Head of caudate nucleus (tissue), 42 donors: Measurements from ENCODE around the gene ZNF862.

Source experiments
- DNase-seq, 42 donors: peaks; one replicate each; pipeline versions ENCODE4 v3.0.0 to v3.0.0-alpha.2; 2020 to 2021; ENCODE audit warnings: mixed read lengths in 7 of 42
- intact Hi-C: fragments of 100-400 bp; cut with DNase I; formaldehyde crosslinking; loops from one replicate; pipeline ENCODE4 v1.15.0; 2022

ZNF862 gene

DNA sequence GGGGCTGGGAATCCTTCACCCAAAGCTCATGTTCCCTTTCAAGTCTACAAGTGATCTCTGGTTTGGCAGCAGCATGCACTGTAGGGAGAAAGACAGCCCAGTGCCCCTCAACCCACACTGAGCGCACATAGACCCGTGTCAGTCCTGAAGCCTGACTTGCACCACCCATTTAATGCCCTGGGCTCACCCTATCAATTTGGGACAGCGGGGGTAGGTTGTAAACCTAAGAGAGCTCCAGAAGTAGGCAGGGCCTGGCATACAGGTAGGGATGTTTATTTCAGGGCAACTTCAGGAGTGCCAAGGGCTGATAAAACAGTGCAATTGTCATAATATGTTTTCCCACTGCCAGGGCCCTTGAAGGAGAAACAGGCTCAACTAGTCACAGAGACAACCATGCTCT is 32.1 kb downstream of the ZNF862 start:
- peak in 4 of 42 donors; percentile 4 to 31 (median 17) for DNase-seq
- intact Hi-C loops: loop anchor here (5.0 to 10.0 kb wide), 2 partner anchors 33 to 505 kb away; partner anchors contain the start of genes ZNF775 and ZNF862

GRCh38 chr7:149870701-149871483 is 32.7 kb downstream of the ZNF862 start:
- peak in 3 of 42 donors; percentile 6 to 34 (median 34) for DNase-seq
- intact Hi-C loops: loop anchor here (5.0 to 10.0 kb wide), 2 partner anchors 34 to 504 kb away; partner anchors contain the start of genes ZNF775 and ZNF862

- DNase-seq: peak in 4 of 42 donors; percentile 7 to 50 (median 40)
- intact Hi-C loops: loop anchor here (5.0 to 10.0 kb wide), 2 partner anchors 34 to 503 kb away; partner anchors contain the start of genes ZNF775 and ZNF862
These were observed 33.4 kb downstream of the ZNF862 start for GRCh38 chr7:149871576-149871975.

- DNase-seq: peak; percentile 64 to 92 (median 82)
- intact Hi-C loops: loop anchor here (5.0 to 10.0 kb wide), 2 partner anchors 35 to 502 kb away; partner anchors contain the start of genes ZNF775 and ZNF862
These were observed 34.4 kb downstream of the ZNF862 start for GRCh38 chr7:149872419-149873073.

- intact Hi-C loops: loop anchor here (5.0 to 10.0 kb wide), 2 partner anchors 36 to 501 kb away; partner anchors contain the start of genes ZNF775 and ZNF862
- DNase-seq: peak; percentile 93 to 98 (median 97)
These were observed 35.1 kb downstream of the ZNF862 start, which contains the start of gene ATP6V0E2 for GRCh38 chr7:149873074-149873969. Gene ATP6V0E2, plus strand, starts transcription at chr7:149873969. Its CDS starts 97 bp downstream, at chr7:149874066.

- peak in 1 of 42 donors; percentile 49 for DNase-seq
- intact Hi-C loops: loop anchor here (5.0 to 10.0 kb wide), 2 partner anchors 37 to 501 kb away; partner anchors contain the start of genes ZNF775 and ZNF862
These were observed 35.9 kb downstream of the ZNF862 start for GRCh38 chr7:149873970-149874643.

- intact Hi-C loops: loop anchor here (5.0 to 10.0 kb wide), 2 partner anchors 37 to 500 kb away; partner anchors contain the start of genes ZNF775 and ZNF862
- DNase-seq: peak in 4 of 42 donors; percentile 11 to 37 (median 30)
These were observed 36.5 kb downstream of the ZNF862 start for GRCh38 chr7:149874644-149875028.

DNA sequence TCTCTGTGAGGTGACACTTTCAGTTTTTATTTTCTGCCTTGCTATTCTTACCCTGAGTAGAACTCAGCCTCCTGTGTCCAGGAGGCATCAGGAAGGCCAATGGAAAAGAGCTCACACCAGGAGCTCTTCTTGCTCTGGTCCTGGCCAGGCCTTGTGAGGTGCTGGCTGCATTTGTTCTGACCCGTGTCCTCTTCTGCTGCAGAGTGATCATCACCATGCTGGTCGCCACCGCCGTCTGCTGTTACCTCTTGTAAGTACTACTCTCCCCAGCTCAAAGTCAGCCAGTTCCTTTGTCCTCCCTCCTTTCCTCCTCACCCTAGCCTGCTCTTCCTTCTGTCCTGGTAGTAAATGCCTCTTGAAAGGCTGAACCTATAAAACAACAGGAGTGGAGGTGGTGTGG is 37.2 kb downstream of the ZNF862 start:
- intact Hi-C loops: loop anchor here (10.0 kb wide), 1 partner anchor 499 kb away; the partner anchor contains the start of gene ZNF775
- DNase-seq: peak in 2 of 42 donors; percentile 10 to 27

GRCh38 chr7:149877890-149878522 is 39.8 kb downstream of the ZNF862 start:
- DNase-seq: peak in 2 of 42 donors; percentile 3 to 35
- intact Hi-C loops: loop anchor here (10.0 kb wide), 1 partner anchor 497 kb away; the partner anchor contains the start of gene ZNF775

DNA sequence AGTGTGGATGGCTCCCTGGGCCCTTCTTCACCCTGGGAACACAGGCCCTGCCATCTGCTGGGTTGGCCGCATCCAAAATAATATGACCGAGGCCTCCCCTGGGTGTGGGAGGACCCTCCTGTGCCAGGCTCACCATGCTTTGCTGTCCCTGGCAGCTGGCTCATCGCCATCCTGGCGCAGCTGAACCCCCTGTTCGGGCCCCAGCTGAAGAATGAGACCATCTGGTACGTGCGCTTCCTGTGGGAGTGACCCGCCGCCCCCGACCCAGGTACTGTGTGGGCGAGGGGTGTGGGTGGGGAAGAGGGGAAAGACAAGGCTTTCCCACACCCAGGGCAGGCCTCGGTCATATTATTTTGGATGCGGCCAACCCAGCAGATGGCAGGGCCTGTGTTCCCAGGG is 40.3 kb downstream of the ZNF862 start:
- intact Hi-C loops: loop anchor here (10.0 kb wide), 1 partner anchor 496 kb away; the partner anchor contains the start of gene ZNF775
- peak in 2 of 42 donors; percentile 3 to 36 for DNase-seq

GRCh38 chr7:149879271-149879743 is 41.1 kb downstream of the ZNF862 start:
- intact Hi-C loops: loop anchor here (10.0 kb wide), 1 partner anchor 495 kb away; the partner anchor contains the start of gene ZNF775
- peak in 2 of 42 donors; percentile 3 to 47 for DNase-seq

GRCh38 chr7:149879766-149880637 is 41.8 kb downstream of the ZNF862 start:
- intact Hi-C loops: loop anchor here (5.0 to 10.0 kb wide), 2 partner anchors 167 to 495 kb away; partner anchors contain the start of gene ZNF775
- peak in 2 of 42 donors; percentile 3 to 36 for DNase-seq

DNA sequence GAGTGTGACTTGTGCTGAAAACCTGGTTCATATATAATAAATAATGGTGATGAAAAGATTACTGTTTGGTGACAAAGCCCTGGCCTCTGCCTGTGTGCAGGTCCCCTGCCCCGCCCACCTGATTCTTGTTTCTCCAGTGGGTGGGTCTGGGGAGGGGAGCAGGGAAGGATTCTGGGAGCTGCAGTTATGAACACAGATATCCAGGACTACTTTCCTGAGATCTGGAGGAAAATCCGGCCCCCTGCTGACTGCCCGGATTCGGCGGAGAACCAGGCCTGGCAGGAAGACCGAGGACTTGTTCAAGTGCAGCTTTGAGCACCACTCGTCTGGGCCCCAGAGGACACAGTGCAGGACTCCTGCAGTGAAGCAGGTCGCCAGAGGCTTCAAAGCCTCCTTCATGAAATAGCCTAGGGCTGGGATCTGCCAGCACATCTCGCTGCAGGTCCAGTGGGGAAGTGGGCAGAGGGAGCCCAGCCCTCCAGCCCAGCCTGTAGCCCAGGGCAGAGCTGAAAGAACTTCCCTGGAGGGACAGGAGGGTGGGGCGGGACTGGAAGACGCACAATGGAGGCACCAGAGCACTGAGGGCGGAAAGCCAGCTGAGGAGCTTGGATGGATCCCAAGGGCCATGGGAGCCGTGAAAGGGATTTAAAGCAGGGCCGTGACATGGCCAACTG is 42.6 kb downstream of the ZNF862 start:
- DNase-seq: peak; percentile 60 to 91 (median 80)
- intact Hi-C loops: loop anchor here (5.0 kb wide), 1 partner anchor 167 kb away; no protein-coding TSS in a partner anchor

DNA sequence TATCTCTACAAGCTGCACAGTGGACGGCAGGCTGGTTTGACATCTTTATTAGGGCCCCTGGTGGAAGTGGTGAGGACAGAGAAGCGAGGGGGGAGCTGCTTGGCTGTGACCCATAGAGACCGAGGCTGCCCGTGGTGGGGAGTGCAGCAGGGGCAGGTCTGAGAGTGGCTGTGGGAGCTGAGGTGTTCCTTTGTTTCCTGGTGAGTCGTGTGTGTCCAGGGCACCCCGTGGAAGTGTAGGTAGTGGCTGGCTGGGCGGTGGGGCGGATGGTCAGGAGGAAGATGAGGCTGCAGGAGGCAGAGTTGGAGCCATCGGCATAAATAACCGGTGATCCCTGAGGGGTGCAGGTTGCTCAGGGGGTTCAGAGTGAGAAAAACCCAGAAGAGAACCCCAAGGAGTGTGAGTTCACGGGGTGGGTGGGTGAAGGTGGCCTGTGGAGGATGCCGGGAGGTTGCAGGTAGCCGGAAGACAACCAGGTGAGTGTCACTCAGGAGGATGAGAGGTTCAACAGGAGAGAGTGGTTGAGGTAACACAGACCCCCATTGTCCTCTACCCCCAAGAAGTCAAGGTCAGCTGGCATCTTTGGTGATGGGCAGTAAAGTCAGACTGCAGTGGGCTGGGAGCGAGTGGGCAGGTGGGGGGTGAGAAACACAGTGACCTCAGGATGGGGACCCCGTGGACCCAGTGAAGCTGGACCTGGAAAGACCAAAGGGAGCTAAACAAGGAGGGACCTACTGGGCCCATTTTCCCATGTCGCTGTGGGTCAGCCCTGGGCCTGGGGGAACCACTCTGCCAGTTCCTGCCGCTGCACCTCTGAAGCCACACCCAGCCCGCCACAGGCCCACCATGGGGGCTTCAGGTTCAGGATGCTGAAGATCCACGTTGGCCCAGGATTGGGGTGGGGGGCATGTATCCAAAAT is 43.4 kb downstream of the ZNF862 start:
- peak in 2 of 42 donors; percentile 9 to 34 for DNase-seq
- intact Hi-C loops: loop anchor here (5.0 kb wide), 1 partner anchor 166 kb away; no protein-coding TSS in a partner anchor
